ENCODE data around the gene MAGEA2.
"Not testable (repeated sequence)": the region's sequence is repeated elsewhere in the genome, so short reads cannot be mapped to it uniquely, and the experiment has no call there.

MAGEA2 gene

GRCh38 chrX:152735860-152736511 is 17.7 kb downstream of the MAGEA2 start:
- H3K4me3 ChIP-seq (ENCODE audit: low read depth, low read length): no peak overlapping the region
- no peak for TF ChIP-seq CTCF (IDR thresholded peaks at IDR 0.05; ENCODE audit: borderline replicate concordance, insufficient read depth, low read depth, low read length)

GRCh38 chrX:152735101-152735500 is 18.5 kb downstream of the MAGEA2 start:
- H3K4me3 ChIP-seq (ENCODE audit: low read depth, low read length): no peak overlapping the region
- no peak for TF ChIP-seq CTCF (IDR thresholded peaks at IDR 0.05; ENCODE audit: borderline replicate concordance, insufficient read depth, low read depth, low read length)

- H3K4me3 ChIP-seq (ENCODE audit: low read depth, low read length): not testable (repeated sequence)
These were observed 19.3 kb downstream of the MAGEA2 start for GRCh38 chrX:152734143-152734858.

GRCh38 chrX:152733261-152733975 is 20.2 kb downstream of the MAGEA2 start, which contains the start of the genes CSAG1 and MAGEA12:
TSS of gene CSAG1 (minus strand) at chrX:152733721. CDS start at chrX:152732460, 1,261 bp downstream.
TSS of gene MAGEA12 (plus strand) at chrX:152733757. CDS start at chrX:152736162, 2,405 bp downstream.
- no peak for TF ChIP-seq CTCF (IDR thresholded peaks at IDR 0.05; ENCODE audit: borderline replicate concordance, insufficient read depth, low read depth, low read length)
- no peak within 1 kb of the TSS for H3K4me3 ChIP-seq (ENCODE audit: low read depth, low read length)

GRCh38 chrX:152725409-152725808 is 28.2 kb downstream of the MAGEA2 start:
- no peak for TF ChIP-seq CTCF (IDR thresholded peaks at IDR 0.05; ENCODE audit: borderline replicate concordance, insufficient read depth, low read depth, low read length)
- no peak overlapping the region for H3K4me3 ChIP-seq (ENCODE audit: low read depth, low read length)

- not testable (repeated sequence) for H3K4me3 ChIP-seq (ENCODE audit: low read depth, low read length)
These were observed 39.5 kb downstream of the MAGEA2 start, which contains the start of gene MAGEA2B for GRCh38 chrX:152713815-152714787. TSS of gene MAGEA2B (plus strand) at chrX:152714628. CDS start at chrX:152717107, 2,479 bp downstream.

GRCh38 chrX:152713195-152713594 is 40.4 kb downstream of the MAGEA2 start:
- not testable (repeated sequence) for H3K4me3 ChIP-seq (ENCODE audit: low read depth, low read length)

- H3K4me3 ChIP-seq (ENCODE audit: low read depth, low read length): not testable (repeated sequence)
These were observed 44.5 kb downstream of the MAGEA2 start, which contains the start of gene CSAG2 for GRCh38 chrX:152709173-152709572. TSS of gene CSAG2 (minus strand) at chrX:152709273. CDS start at chrX:152709112, 161 bp downstream.

GRCh38 chrX:152706500-152706899 is 47.1 kb downstream of the MAGEA2 start:
- not testable (repeated sequence) for H3K4me3 ChIP-seq (ENCODE audit: low read depth, low read length)

- H3K4me3 ChIP-seq (ENCODE audit: low read depth, low read length): not testable (repeated sequence)
These were observed 53.3 kb downstream of the MAGEA2 start for GRCh38 chrX:152700390-152700789.
